ENCODE data around the gene ZNF407.

GRCh38 chr18:74651327-74652128 lies 53.9 kb downstream of the ZNF407 start:
- TF ChIP-seq EZH2phosphoT487 (conservative IDR thresholded peaks at IDR 0.05; ENCODE audit: low read length) (no peak), CTCF (IDR thresholded peaks at IDR 0.05; ENCODE audit: insufficient read depth, low read length, poor library complexity, severe bottlenecking) (no peak)
